Measurements from ENCODE around the gene SCART1. TPM values are rescaled to one million over a fixed set of nuclear protein-coding genes. Genes with fewer than 3 reads are reported as not detected.
"Not testable (repeated sequence)": the region's sequence is repeated elsewhere in the genome, so short reads cannot be mapped to it uniquely, and the experiment has no call there.

Gene SCART1
- polyA plus RNA-seq, 3 donors = 1.6 to 4.9 (median 3.5) TPM

GRCh38 chr10:133516057-133516456 is 62.3 kb downstream of the SCART1 start:
- DNase-seq = peak; percentile 45

GRCh38 chr10:133518517-133518916 is 64.8 kb downstream of the SCART1 start:
- not testable (repeated sequence) for DNase-seq

Other genes with a start within 250 kb of the SCART1 start
- under 1 TPM in 2 of 3 donors, not detected in 1; 0.11 to 0.19 TPM for gene UTF1, start 223.7 kb upstream of the SCART1 start, polyA plus RNA-seq (ENCODE audit: insufficient read length in 3 of 3)
- under 1 TPM; 0.14 to 0.27 (median 0.25) TPM for gene VENTX, start 216.1 kb upstream of the SCART1 start, polyA plus RNA-seq (ENCODE audit: insufficient read length in 3 of 3)
- gene ADAM8, start 177.1 kb upstream of the SCART1 start, polyA plus RNA-seq (ENCODE audit: insufficient read length in 3 of 3) = 1 to 10 TPM; 2.2 to 5.0 (median 4.0) TPM
- 10 to 100 TPM; 59.0 to 75.5 (median 74.7) TPM for gene TUBGCP2, start 145.1 kb upstream of the SCART1 start, polyA plus RNA-seq (ENCODE audit: insufficient read length in 3 of 3)
- 10 to 100 TPM; 33.1 to 52.8 (median 40.8) TPM for gene ZNF511, start 145.0 kb upstream of the SCART1 start, polyA plus RNA-seq (ENCODE audit: insufficient read length in 3 of 3)
- under 1 TPM; 0.20 to 0.25 (median 0.24) TPM for gene CALY, start 117.0 kb upstream of the SCART1 start, polyA plus RNA-seq (ENCODE audit: insufficient read length in 3 of 3)
- gene PRAP1, start 106.6 kb upstream of the SCART1 start, polyA plus RNA-seq (ENCODE audit: insufficient read length in 3 of 3) = 1 to 10 TPM; 5.9 to 6.5 (median 6.4) TPM
- 10 to 100 TPM; 20.8 to 25.1 (median 24.3) TPM for gene FUOM, start 95.9 kb upstream of the SCART1 start, polyA plus RNA-seq (ENCODE audit: insufficient read length in 3 of 3)
- 100 to 1,000 TPM; 143 to 155 (median 153) TPM for gene ECHS1, start 80.6 kb upstream of the SCART1 start, polyA plus RNA-seq (ENCODE audit: insufficient read length in 3 of 3)
- gene PAOX, start 74.7 kb upstream of the SCART1 start, polyA plus RNA-seq (ENCODE audit: insufficient read length in 3 of 3) = 1 to 10 TPM; 6.7 to 8.4 (median 6.7) TPM
- 10 to 100 TPM; 65.7 to 92.6 (median 90.0) TPM for gene MTG1, start 59.8 kb upstream of the SCART1 start, polyA plus RNA-seq (ENCODE audit: insufficient read length in 3 of 3)
- 1 to 10 TPM; 4.6 to 6.7 (median 6.1) TPM for gene SPRN, start 29.3 kb upstream of the SCART1 start, polyA plus RNA-seq (ENCODE audit: insufficient read length in 3 of 3)
- gene CYP2E1, start 73.4 kb downstream of the SCART1 start, polyA plus RNA-seq (ENCODE audit: insufficient read length in 3 of 3) = 1 to 10 TPM; 1.3 to 2.4 (median 2.4) TPM
- gene SYCE1, start 111.6 kb downstream of the SCART1 start, polyA plus RNA-seq (ENCODE audit: insufficient read length in 3 of 3) = under 1 TPM; 0.30 to 0.34 (median 0.34) TPM
- not detected for gene FRG2B, start 172.8 kb downstream of the SCART1 start, polyA plus RNA-seq (ENCODE audit: insufficient read length in 3 of 3)

Data from renal pelvis (tissue), 4 donors.